Measurements from ENCODE around the gene LRCOL1.
A peak's percentile ranks its signal among the peaks of the same experiment; 100 is the strongest.

LRCOL1 gene

GRCh38 chr12:132618683-132619043 is 8.3 kb upstream of the LRCOL1 start, which contains the start of gene P2RX2:
TSS of gene P2RX2 (plus strand) at chr12:132618776. CDS start at chr12:132618817, 41 bp downstream.
- no peak for DNase-seq

DNA sequence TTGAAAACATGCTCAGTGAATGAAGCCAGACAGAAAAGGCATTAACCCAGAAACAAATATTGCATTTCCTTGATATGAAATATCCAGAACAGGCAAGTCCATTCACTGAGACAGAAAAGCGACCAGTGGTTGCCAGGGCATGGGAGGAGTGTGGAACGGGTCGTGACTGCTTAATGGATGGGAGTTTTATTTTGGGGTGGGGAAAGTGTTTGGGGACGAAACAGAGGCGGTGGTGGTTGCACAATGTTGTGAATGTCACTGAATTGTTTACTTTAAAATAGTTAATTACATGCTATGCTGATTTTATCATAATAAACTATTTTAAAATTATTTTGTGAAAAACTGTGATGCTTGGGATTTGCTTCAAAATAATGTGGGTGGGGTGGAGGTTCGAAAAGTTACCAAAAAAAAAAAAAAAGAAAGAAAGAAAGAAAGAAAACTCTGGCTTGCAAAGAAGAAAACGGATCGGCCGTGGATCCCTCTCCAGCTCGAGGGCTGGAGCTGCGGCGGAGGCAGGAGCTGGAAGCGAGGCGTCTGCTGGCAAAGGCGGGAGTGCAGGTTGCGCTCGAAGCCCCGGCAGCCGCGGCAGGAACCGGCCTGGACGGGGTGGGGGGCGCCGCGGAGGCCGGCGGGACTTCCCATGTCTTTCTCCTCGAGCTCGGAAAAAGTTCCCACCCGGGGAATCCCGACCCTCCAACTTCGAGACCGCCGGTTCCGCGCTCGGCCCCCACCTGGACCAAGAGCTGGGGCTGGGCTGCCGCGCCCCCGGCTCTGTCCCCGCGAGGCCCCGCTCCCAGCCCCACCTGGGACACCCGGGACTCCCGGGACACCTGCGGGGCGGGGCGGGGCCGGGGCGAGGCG is 7.7 kb upstream of the LRCOL1 start:
- DNase-seq, result no peak

GRCh38 chr12:132617135-132617701 is 6.8 kb upstream of the LRCOL1 start:
- no peak for DNase-seq

GRCh38 chr12:132615579-132616038 is 5.2 kb upstream of the LRCOL1 start:
- no peak for DNase-seq

DNA sequence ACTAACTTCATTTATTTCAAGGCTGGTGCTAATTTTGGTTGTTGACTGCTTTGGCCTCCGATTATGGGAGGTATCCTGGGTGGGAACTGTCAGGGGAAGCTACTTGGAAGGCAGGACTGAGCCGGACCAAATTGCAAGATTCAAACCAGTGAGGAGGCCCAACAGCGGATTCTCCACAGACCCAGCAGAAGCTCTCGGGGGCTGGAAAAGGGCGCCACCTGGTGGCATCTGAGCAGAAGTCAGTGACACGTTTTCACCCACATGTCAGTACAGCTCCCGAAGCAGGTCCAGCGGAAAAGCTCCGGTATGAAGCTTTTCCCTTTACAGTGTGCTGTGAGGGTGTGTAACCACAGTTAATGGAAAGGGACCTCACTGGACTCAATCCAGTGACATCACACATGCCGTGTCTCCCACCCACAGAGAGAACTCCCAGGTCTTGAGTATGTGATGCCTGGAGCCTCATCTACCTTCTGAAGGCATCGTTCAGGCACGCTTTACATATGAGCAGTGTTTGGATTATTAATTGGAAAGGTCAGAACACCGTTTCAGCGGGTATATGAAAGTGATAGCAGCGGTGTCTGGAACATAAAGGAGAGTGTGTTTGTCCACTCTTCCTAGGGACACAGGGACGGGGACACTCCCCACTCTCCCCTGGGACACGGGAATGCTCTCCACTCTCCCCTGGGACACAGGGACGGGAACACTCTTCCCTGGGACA is 4.6 kb upstream of the LRCOL1 start:
- DNase-seq, result peak; percentile 81

- DNase-seq, result no peak
Observed at GRCh38 chr12:132614029-132614428, 3.6 kb upstream of the LRCOL1 start.

- DNase-seq, result no peak
Observed at GRCh38 chr12:132611620-132612019, 1.2 kb upstream of the LRCOL1 start.

GRCh38 chr12:132610866-132611602 is 652 bp upstream of the LRCOL1 start:
- no peak for DNase-seq

GRCh38 chr12:132608231-132609171 is 1.9 kb downstream of the LRCOL1 start:
- DNase-seq, result no peak

GRCh38 chr12:132606927-132607326 is 3.5 kb downstream of the LRCOL1 start:
- no peak for DNase-seq

- DNase-seq, result no peak
Observed at GRCh38 chr12:132606466-132606865, 3.9 kb downstream of the LRCOL1 start.

- no peak for DNase-seq
Observed at GRCh38 chr12:132605892-132606291, 4.5 kb downstream of the LRCOL1 start.

DNA sequence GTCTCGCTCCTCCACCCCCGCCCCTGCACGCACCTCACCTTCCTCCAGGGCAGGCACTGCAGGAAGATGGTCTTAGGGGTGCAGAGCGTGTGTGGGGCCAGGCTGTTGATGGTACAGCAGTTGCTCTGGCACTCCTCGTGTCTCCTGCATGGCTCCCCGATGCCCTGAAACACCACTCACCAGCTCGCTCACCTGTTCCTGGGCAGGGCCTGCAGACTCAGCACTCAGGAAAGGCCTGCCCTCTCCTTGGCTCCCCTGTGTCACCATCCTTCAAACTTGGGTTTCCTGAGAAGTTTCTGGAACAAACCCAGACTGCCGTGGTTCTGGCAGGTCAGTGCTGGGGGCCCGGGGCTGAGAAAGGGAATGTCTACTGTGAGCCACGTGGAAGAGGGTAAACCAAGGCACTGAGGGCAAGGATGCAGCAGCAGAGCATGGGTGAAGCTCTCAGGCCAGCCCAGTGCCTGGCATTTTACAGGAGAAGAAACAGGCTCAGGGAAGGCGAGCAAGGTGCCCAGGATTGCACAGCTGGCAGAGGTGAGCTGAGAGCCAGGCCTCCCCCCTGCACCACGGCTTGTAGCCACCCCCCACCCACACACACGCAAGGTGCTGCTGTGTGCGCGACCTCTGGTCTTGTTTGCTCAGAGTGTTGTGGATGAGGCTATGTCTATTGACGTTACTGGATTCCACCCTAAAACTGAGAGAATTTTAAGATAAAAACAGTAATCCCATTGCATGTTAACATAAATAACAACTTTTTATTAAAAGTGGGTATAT is 5.5 kb downstream of the LRCOL1 start:
- DNase-seq, result no peak

GRCh38 chr12:132604151-132604618 is 6.2 kb downstream of the LRCOL1 start:
- no peak for DNase-seq

- no peak for DNase-seq
Observed at GRCh38 chr12:132603240-132604150, 6.9 kb downstream of the LRCOL1 start.

- no peak for DNase-seq
Observed at GRCh38 chr12:132602572-132603239, 7.7 kb downstream of the LRCOL1 start.

GRCh38 chr12:132601171-132601883 is 9.1 kb downstream of the LRCOL1 start:
- no peak for DNase-seq

Data from CD4-positive, alpha-beta T cell treated with Interleukin-10 for 1 hour (primary cell).